ENCODE measurements around the gene NR2E3.

Gene NR2E3

DNA sequence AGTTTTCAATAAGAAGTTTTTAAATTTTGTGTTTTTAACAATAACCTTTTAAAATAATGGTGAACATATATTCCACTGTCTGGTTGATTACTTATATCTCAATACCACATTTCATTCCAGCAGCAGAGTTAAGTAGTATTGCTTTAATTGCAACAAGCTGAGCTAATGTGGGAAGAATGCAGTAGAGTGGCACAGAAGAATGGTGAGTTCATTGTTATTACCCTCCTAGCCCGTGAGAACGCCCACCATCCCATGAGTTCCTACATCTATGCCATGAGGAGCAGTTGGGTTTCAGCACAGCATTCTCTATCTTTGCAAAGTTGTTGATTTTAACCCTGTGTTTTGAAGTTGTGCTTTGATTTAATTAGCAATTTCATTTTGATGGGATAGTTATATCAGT, 17.8 kb upstream of the NR2E3 start:
- no peak for DNase-seq

DNA sequence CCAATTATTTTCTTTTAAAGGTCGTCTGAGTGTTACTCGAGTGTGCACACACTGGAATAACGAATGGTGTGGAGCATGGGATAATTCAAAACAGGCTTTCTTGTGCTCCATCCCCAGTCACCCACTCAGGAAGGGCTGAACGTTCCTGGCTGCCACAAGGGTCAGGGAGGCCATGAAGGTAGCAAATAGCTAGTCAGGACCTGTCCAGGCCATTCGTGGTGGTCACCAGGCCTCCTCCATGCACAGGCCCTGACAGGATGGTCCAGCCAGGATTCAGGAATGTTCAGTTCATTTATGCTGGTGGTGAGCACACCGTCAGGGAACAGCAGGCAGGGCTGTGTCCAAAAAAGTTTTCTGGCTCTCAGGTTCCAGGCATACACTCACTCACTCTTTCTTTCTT, 11.7 kb upstream of the NR2E3 start:
- DNase-seq = no peak

DNA sequence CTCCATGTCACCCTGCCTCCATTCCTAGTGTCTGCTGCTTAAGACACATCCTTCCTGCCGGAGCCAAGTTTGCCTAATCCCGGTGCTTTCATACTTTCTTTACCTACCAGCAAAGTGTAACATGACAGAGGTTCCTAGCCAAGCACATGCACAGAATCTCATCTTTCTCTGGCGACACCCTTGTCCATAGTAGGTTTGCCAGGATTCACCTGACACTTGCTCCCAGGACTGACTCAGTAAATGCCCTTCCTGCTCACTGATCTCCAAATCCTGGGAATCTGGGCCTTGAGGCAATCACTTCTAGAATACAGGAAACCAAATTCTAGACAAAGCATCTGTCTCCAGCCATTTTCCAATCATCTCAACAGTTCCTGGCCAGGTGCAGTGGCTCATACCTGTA, 10.2 kb upstream of the NR2E3 start:
- DNase-seq = no peak

DNA sequence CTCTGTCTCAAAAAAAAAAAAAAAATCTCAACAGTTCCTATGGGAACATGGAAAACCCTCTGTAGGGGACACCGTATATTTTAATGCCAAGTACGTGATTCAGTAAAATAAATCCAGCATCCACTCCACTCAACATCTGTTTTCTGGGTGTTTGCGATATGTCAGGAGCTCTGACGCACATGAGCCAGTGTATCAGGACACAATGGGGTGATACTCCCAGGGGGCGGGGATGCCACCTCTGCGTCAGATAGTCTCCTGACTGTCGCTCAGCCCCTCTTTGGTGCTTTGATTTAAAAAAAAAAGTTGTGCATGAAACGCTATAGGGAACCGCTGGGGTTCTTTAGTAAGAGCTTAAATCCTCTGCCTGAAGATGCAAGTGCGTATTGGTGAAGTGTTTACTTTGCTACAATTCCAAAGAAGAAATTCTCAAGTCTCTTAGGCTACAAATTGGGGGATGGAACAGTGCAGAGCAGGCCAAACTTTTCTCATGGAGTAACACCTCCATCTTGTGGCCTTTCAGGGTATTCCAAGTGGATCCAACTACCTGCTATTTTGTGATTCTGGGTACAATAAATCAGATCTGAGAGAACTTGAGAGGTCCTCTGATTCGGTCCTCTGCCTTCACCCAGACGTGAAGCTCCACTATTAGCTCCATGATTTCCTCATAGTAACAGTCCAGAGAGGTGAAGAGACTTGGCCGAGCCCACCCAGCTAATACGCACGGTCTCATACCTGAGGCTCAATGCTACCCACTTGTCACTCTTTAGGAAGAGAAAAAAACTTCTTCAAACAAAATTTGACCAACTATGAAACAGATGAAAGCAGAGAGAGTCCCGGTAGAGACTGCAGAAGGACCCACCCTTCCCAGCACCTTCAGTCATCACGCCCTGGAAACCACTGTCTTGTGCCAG, 9.3 kb upstream of the NR2E3 start:
- DNase-seq = no peak

DNA sequence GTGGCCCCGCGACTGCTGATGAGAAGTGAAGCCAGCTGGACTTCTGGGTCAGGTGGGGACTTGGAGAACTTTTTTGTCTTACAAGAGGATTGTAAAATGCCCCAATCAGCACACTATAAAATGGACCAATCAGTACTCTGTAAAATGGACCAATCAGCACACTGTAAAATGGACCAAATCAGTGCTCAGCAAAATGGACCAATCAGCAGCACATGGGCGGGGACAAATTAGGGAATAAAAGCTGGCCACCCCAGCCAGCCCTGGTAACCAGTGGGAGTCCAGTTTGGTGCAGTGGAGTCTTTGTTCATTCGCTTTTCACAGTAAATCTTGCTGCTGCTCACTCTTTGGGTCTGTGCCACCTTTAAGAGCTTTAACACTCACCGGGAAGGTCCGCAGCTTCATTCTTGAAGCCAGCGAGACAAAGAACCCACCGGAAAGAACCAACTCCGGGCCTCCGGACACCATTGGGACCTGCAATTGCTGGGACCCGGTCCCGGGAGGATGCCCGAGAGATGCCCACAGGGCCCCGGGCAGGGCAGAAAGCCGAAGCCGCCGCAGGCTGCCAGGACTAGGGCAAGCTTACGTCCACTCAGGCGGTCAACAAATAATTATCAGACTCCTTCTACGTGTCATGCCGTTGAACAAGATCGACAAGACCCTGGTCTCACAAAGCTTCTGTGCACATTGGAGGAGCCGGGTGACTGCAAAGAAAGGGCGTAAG, 8.3 kb upstream of the NR2E3 start:
- DNase-seq = no peak

DNA sequence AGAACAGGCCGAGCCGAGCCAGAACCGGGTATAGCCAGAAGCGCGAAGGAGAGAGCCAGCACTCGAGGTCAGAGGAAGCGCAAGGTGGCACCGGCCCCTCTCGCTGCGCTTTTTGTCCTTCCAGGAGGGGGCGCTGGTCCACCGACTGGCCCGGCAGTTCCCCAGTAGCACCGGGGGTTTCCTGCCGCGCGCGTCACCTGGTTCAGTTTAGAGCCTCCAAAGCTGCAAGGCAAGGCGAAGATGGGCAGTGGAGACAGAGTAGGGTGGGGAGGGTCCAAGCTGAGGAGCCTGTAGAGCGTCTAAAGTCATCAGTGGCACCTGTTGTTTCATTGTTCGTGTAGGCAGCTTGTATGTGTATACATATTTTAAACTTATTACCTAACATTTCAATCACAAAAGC, 7.6 kb upstream of the NR2E3 start:
- DNase-seq = no peak

DNA sequence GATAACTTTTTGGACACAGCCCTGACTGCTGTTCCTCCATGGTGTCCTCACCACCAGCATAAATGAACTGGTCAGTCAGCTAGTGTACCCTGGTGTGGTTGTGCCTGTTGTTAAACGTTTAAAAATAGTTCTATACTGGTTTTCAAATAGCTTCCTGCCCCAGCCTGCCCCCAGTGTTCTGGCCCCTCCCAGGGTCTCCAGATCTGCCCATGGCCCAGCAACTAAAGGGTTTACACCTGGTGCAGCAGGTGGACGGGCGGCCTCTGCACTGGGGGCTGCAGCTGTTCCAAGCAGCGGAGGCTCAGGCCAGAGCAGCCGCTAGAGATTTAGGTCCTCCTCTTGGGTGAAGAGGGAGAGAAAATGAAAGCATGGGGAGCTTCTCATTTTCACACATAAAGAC, 6.1 kb upstream of the NR2E3 start:
- DNase-seq = no peak

DNA sequence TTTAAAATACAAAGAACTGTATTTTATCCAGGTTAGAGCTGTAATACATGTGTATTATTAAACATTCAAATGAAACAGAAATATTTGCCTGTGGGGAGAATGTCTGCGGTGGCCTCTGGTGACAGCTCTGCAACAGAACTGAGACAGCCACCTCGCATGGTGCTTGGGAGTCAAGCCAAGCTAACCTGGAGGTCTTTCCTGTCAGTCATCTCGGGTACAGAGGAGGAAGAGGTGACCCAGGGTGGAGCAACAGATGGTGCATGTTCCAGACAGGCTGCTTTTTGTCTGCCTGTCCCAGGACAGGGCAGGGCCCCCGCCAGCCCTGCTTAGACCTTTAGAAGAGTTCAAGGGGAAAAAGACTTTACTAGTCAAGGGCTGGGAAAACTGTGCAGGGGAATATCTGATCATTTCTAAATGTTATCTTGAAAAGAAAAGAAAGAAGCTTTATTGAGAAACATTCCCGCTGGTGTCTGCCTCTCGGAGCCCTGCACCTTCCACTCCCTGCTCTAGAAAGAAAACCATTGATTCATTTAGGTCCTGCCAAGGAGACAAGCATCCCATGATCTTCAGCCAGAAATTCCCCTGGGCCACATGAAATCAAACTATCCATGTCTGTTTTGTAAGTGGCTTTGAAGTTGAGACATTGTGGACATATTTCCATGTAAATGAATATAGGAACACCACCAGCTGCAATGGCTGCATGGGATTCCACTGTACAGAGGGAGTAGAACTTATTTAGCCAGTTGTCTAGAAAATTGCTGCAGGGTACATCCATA, 5.5 kb upstream of the NR2E3 start:
- DNase-seq = no peak

DNA sequence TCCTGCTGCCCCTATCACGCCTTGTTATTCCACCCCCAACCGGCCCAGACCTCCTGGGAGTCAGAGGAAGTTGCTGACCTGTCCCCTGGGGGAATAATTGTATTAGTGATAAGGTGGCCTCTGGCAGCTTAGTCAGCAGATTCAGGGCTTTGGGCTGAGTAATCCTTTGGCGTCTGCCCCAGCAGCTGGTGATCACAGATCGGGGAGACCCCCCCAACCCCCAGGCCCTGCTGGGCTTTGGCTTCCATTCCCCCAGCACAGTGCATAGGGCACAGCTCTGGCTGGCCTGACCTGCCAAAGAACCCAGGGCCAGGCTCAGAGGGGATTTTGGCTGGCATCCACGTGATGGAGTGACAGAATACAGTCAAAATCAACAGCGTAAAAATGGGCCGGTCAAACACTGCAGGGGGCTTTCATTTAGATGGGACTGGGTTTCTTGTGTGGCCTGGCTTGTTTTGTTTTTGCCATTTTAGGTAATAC, 3.9 kb upstream of the NR2E3 start:
- DNase-seq = no peak

DNA sequence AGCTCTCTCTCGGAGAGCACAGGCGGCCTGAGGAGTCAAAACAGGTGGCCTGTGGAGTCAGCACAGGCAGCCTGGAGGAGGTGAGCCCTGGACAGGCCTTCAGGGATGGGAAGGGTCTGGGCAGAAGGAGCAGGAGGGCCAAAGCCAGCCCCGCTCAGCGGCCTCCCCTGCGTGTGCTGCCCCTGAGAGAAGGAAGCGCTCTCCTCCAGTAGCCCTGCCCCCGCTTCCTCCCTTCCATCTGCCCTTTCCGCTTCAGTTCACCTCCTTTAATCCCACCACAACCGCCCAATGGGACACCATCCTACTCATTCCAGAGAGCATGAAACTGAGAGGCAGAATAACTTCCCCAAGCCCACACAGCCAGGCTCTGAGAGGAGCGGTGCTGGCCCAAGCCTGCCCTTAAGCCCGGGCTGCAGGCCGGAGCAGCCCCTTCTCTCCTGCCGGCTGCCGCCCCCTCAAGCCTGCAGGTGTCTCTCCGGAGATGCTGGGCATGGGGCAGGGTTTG, 3.2 kb upstream of the NR2E3 start:
- DNase-seq = no peak

DNA sequence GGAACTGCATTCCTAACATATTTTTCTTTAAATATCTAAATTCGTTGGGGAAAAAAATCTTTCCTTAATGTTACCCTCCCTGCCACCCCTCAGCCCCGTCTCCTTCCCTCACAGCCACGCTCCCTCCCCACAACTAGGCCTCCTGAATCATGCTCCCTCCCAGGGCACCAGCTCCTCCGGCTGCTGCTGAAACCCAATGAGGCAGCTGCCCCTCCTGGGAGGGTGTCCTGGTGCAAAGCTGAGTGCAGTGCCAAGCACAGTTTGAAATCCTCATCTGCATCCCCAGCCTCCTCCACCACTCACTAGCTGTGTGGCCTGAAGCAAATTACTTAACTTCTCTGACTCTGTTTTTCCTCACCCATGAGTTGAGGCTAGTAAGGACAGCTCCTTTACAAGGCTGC, 2.7 kb upstream of the NR2E3 start:
- no peak for DNase-seq

DNA sequence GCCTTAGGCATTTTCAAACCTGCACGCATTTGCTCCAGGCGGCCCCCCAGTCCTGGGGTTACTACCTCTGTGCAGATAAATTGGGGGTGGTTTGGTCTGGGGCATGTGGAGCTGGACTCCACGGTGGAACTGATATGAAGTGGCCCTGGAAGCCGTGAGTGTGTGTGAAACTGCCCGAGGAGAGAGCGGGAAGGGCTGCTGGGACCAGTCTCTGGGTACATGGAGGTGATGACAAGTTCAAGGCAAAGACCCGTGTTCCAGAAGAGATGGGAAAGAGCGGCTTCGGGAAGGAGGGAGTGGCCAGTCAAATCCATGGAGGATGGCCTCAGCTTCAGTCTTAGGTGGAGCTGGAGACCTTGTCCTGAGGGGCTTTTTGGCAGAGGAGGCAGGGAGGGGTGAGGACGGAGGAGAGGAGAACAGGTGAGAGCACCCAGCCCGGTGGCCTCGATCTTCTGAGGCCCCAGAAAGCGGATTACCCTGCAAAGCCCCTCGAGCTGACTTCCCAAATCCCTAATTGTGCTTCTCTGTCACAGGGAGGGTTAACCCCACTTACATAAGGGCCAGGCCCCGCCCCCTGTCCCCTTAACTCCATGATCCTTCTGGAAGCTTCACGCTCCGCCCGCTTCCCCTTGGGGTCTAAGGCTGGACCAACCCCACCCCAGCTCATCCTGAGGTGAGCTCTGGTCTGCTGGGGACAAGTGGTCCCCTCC, 1.9 kb upstream of the NR2E3 start:
- no peak for DNase-seq

DNA sequence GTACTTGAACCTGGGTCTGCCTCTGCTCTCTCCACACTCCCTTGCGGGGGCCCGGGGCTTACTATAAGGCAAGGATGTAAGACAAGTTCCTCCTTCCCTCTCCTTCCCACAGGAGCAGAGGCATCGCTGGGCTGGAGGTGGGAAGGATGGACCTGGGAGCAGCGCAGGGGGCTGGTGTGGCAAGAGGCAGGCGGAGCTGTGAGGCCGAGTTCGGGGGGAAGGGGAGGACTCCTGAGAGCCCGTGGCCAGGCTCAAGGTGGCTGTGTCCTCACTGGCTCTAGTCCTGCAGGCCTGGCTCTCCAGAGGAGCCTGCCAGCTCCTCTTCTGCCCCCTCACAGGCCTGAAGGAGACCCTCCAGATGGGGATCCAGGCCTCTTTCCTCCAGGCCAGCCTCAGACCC, 1.0 kb upstream of the NR2E3 start:
- no peak for DNase-seq

DNA sequence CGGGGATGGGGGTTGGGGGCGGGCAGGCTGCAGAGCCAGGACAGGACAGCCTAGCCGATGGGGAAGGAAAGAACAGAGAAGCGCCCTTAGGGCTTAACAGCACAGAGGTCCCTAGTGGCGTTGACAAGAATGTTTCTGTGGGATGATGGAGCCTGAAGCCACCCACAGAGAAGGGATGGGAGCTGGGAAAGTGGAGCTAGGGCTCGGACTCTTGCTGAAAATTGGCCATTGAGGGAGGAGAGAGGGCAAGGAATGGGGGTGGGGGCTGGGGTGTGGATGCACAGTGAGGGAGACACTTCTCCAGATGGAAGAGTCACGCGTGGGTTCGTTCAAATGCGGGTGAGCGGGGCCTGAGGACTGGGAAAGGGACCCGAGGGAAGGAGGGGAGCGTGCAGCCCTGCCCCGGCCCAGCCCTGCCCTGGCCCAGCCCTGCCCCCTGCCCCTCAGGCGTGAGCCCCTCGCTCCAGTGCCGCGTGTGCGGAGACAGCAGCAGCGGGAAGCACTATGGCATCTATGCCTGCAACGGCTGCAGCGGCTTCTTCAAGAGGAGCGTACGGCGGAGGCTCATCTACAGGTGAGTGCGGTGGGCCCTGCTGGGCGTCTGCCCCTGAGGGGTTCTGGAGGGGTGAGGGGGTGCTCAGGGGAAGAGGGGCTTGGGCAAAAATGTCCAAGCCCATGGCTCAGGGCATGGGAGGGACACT, 832 bp downstream of the NR2E3 start:
- no peak for DNase-seq

DNA sequence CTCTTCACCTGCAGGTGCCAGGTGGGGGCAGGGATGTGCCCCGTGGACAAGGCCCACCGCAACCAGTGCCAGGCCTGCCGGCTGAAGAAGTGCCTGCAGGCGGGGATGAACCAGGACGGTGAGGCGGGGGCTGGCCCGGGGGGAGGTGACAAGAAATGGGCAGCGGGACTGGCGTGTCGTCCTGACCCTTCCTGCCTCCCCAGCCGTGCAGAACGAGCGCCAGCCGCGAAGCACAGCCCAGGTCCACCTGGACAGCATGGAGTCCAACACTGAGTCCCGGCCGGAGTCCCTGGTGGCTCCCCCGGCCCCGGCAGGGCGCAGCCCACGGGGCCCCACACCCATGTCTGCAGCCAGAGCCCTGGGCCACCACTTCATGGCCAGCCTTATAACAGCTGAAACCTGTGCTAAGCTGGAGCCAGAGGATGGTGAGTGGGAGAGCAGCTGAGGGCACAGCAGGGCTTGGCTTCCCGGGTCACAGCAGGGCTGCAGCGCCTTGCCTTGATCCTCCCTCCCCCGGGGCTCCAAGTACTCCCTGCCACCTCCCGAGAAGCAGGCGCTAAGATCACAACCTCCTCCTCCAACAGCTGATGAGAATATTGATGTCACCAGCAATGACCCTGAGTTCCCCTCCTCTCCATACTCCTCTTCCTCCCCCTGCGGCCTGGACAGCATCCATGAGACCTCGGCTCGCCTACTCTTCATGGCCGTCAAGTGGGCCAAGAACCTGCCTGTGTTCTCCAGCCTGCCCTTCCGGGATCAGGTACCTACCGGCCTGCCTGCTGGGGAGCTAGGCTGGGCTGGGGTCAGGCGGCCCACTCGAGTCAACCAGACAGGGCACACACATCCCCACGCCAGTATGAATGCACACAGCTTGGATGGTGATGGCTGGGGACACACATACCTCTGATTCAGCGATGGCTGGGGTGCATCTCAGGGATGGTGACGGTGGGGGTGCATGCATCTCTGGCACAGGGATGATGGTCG, 1.7 kb downstream of the NR2E3 start:
- DNase-seq = no peak

DNA sequence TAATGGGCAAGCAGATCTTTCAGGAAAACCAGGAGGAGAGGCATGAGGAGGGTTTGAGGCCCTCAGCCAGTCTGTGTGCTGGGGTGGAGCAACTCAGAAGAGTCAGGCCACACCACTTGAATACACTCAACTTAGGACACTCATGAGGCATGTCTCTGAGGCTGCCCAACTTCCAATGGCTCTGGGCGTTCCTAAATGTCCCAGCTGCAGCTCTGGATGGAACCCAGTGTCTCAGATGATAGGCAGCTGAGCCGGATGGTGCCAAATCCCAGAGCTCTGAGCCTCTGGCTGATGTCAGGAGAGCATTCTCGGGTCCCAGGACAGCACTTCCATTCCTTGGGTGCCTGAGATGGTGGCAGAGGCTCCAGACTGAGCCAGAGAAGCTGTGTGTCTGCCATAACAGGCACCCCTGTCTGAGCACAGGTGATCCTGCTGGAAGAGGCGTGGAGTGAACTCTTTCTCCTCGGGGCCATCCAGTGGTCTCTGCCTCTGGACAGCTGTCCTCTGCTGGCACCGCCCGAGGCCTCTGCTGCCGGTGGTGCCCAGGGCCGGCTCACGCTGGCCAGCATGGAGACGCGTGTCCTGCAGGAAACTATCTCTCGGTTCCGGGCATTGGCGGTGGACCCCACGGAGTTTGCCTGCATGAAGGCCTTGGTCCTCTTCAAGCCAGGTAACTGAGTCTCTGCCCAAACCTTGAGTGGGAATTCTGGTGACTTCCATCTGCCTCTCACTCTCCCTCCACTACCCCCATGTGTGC, 2.8 kb downstream of the NR2E3 start:
- no peak for DNase-seq

DNA sequence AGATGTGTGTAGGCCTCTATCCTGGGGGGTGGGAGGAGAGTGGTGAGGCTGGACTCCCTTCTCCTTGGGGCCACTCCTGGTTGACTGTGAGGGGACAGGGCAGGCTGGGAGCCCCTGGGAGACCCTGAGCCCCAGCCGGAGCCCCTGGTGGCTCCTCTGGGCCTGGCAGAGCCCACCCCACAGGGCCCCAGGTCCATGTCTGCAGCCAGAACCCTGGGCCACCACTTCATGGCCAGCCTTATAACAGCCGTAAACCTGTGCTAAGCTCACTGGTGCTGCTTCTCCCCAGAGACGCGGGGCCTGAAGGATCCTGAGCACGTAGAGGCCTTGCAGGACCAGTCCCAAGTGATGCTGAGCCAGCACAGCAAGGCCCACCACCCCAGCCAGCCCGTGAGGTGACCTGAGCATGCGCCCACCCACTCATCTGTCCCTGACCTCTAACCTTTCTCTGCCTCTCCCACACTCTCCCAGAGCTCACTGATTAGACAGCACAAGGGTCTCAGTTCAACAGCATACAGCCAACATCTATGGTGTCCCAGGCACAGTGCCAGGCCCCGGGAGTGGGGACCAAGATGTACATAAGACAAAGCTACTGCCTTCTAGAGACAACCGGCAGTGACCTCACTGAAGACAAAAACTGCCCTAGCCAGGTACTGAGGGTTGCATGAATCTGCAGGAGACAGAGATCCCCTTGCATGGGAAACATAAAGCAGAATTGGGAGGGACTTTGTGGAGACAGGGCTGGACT, 3.5 kb downstream of the NR2E3 start:
- DNase-seq = no peak

DNA sequence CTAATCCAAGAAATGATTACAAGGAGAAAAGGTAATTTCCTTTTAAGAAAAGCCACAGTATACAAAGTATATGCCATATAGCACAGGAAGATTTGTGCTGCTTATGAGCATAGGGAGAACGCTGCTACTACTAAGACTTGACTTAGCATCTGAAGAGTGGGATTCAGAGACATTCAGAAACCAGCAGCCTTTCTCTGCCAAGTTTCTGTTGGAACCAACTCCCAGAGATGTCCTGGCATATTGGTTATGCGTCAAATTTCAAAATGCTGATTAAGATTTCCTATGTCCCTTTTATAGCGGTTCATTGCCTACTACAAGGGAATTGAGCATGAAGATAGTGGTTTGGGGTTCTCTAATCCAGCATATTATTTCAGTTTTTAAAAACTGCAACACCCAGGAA, 4.9 kb downstream of the NR2E3 start:
- DNase-seq = no peak

DNA sequence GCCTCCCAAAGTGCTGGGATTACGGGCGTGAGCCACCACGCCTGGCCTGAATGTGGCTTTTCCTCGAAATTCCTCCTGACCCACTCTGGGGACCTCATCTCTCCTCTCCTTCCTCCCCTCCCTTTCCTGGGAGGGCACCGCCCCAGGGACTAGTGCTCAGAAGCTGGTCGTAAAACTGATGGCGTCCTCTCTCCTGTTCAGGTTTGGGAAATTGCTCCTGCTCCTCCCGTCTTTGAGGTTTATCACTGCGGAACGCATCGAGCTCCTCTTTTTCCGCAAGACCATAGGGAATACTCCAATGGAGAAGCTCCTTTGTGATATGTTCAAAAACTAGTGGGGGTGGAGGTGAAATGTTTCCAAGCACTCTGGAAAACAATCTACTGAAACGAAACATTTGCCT, 7.0 kb downstream of the NR2E3 start:
- no peak for DNase-seq
